ENCODE data around the gene TRAP1.

- TF ChIP-seq CTCF (IDR thresholded peaks at IDR 0.05) (no peak), POLR2A (IDR thresholded peaks at IDR 0.05) (no peak)
Observed at GRCh38 chr16:3761375-3762106, 44.2 kb upstream of the TRAP1 start.

All from adrenal gland (tissue), 5 donors.